ENCODE results near the gene CLDN20. TPM values are rescaled to one million over a fixed set of nuclear protein-coding genes. Genes with fewer than 3 reads are reported as not detected.

Gene CLDN20
- total and polyA plus RNA-seq, 7 experiments from 2014 or later: not detected

GRCh38 chr6:155221086-155221485 is 42.7 kb upstream of the CLDN20 start:
- Histone ChIP-seq H3K27ac (ENCODE audit: low read depth, low read length) (no peak overlapping the region), H3K9me3 (ENCODE audit: control insufficient read depth in 2 of 3, low read length in 3 of 3) (no peaks in the 10 kb centered on the region), H3K4me1 (ENCODE audit: control insufficient read depth in 2 of 2, insufficient read depth in 2 of 2, low read length in 2 of 2) (peaks cover 0 to 5% of the 10 kb centered on the region in 2 donors), H3K4me3 (ENCODE audit: low read length) (no peak overlapping the region), H3K36me3 (ENCODE audit: control insufficient read depth in 2 of 3, insufficient read depth in 3 of 3, low read length in 3 of 3) (no peaks in the 10 kb centered on the region), H3K27me3 (ENCODE audit: control insufficient read depth in 2 of 2, insufficient read depth in 2 of 2, low read length in 2 of 2) (no peaks in the 10 kb centered on the region)
- POLR2A ChIA-PET: interaction anchor here (1.0 kb wide), 1 partner anchor 9 kb away, joined by 3 read pairs; no protein-coding TSS in a partner anchor
- Mint-ChIP-seq H3K4me3 (no peak overlapping the region), H3K27me3 (peaks cover 4 to 16% (median 12%) of the 10 kb centered on the region in 5 donors), H3K9me3 (peaks cover 0 to 3% (median 0%) of the 10 kb centered on the region in 11 donors), H3K36me3 (no peaks in the 10 kb centered on the region), H3K4me1 (peaks cover 0 to 17% (median 7%) of the 10 kb centered on the region in 7 donors), H3K27ac (no peak overlapping the region)
- intact Hi-C loops (cut with micrococcal nuclease): no loop called here
- ATAC-seq: peak; percentile 77
- CTCF ChIA-PET: no interaction called here
- no peak for DNase-seq

- Mint-ChIP-seq H3K36me3 (no peaks in the 10 kb centered on the region), H3K27me3 (peaks cover 0 to 11% (median 7%) of the 10 kb centered on the region in 5 donors), H3K4me3 (no peak overlapping the region), H3K27ac (no peak overlapping the region), H3K9me3 (peaks cover 0 to 3% (median 0%) of the 10 kb centered on the region in 11 donors), H3K4me1 (peaks cover 0 to 17% (median 7%) of the 10 kb centered on the region in 7 donors)
- DNase-seq (no peak), ATAC-seq (no peak)
- Histone ChIP-seq H3K36me3 (ENCODE audit: control insufficient read depth in 2 of 3, insufficient read depth in 3 of 3, low read length in 3 of 3) (no peaks in the 10 kb centered on the region), H3K27me3 (ENCODE audit: control insufficient read depth in 2 of 2, insufficient read depth in 2 of 2, low read length in 2 of 2) (no peaks in the 10 kb centered on the region), H3K4me1 (ENCODE audit: control insufficient read depth in 2 of 2, insufficient read depth in 2 of 2, low read length in 2 of 2) (peaks cover 0 to 5% of the 10 kb centered on the region in 2 donors), H3K9me3 (ENCODE audit: control insufficient read depth in 2 of 3, low read length in 3 of 3) (no peaks in the 10 kb centered on the region), H3K27ac (ENCODE audit: low read depth, low read length) (no peak overlapping the region), H3K4me3 (ENCODE audit: low read length) (no peak overlapping the region)
- POLR2A ChIA-PET: no interaction called here
- intact Hi-C loops (cut with micrococcal nuclease): no loop called here
- CTCF ChIA-PET: no interaction called here
Observed at GRCh38 chr6:155222506-155222905, 41.3 kb upstream of the CLDN20 start.

GRCh38 chr6:155223646-155224451 is 40.0 kb upstream of the CLDN20 start:
- DNase-seq (peak in 1 of 9 donors; percentile 49), ATAC-seq (peak; percentile 78)
- Mint-ChIP-seq H3K9me3 (peaks cover 0 to 3% (median 0%) of the 10 kb centered on the region in 11 donors), H3K27me3 (peaks cover 0 to 10% (median 4%) of the 10 kb centered on the region in 5 donors), H3K4me1 (peaks cover 0 to 17% (median 7%) of the 10 kb centered on the region in 7 donors), H3K36me3 (no peaks in the 10 kb centered on the region), H3K4me3 (peak overlapping the region in 1 of 10 donors; percentile 42), H3K27ac (peak overlapping the region in 2 of 9 donors; percentile 43 to 64)
- Histone ChIP-seq H3K27me3 (ENCODE audit: control insufficient read depth in 2 of 2, insufficient read depth in 2 of 2, low read length in 2 of 2) (no peaks in the 10 kb centered on the region), H3K4me3 (ENCODE audit: low read length) (no peak overlapping the region), H3K27ac (ENCODE audit: low read depth, low read length) (no peak overlapping the region), H3K36me3 (ENCODE audit: control insufficient read depth in 2 of 3, insufficient read depth in 3 of 3, low read length in 3 of 3) (no peaks in the 10 kb centered on the region), H3K4me1 (ENCODE audit: control insufficient read depth in 2 of 2, insufficient read depth in 2 of 2, low read length in 2 of 2) (peaks cover 0 to 5% of the 10 kb centered on the region in 2 donors), H3K9me3 (ENCODE audit: control insufficient read depth in 2 of 3, low read length in 3 of 3) (no peaks in the 10 kb centered on the region)
- intact Hi-C loops (cut with micrococcal nuclease): loop anchor here in 1 of 2 donors (1.0 kb wide), 2 partner anchors 38 to 90 kb away; partner anchors contain the start of gene TFB1M
- CTCF ChIA-PET: no interaction called here
- POLR2A ChIA-PET: interaction anchor here (0.8 kb wide), 1 partner anchor 94 kb away, joined by 5 read pairs; no protein-coding TSS in a partner anchor

- Histone ChIP-seq H3K27me3 (ENCODE audit: control insufficient read depth in 2 of 2, insufficient read depth in 2 of 2, low read length in 2 of 2) (no peaks in the 10 kb centered on the region), H3K4me3 (ENCODE audit: low read length) (no peak overlapping the region), H3K9me3 (ENCODE audit: control insufficient read depth in 2 of 3, low read length in 3 of 3) (no peaks in the 10 kb centered on the region), H3K36me3 (ENCODE audit: control insufficient read depth in 2 of 3, insufficient read depth in 3 of 3, low read length in 3 of 3) (no peaks in the 10 kb centered on the region), H3K4me1 (ENCODE audit: control insufficient read depth in 2 of 2, insufficient read depth in 2 of 2, low read length in 2 of 2) (peaks cover 0 to 5% of the 10 kb centered on the region in 2 donors), H3K27ac (ENCODE audit: low read depth, low read length) (no peak overlapping the region)
- no peak for ATAC-seq
- H3K4me3 Mint-ChIP-seq: peak overlapping the region in 1 of 10 donors; percentile 16
- intact Hi-C loops (cut with micrococcal nuclease): loop anchor here in 1 of 2 donors (1.0 kb wide), 2 partner anchors 38 to 90 kb away; partner anchors contain the start of gene TFB1M
- ChIA-PET CTCF (no interaction called here), POLR2A (no interaction called here)
- H3K4me1 Mint-ChIP-seq: peaks cover 0 to 17% (median 7%) of the 10 kb centered on the region in 7 donors
- peak overlapping the region in 1 of 9 donors; percentile 64 for H3K27ac Mint-ChIP-seq
- H3K36me3 Mint-ChIP-seq: peaks cover 0 to 3% (median 0%) of the 10 kb centered on the region in 5 donors
- peaks cover 0 to 3% (median 0%) of the 10 kb centered on the region in 11 donors for H3K9me3 Mint-ChIP-seq
- peaks cover 0 to 6% (median 2%) of the 10 kb centered on the region in 5 donors for H3K27me3 Mint-ChIP-seq
- DNase-seq: no peak
Observed at GRCh38 chr6:155224618-155225017, 39.2 kb upstream of the CLDN20 start.

GRCh38 chr6:155227046-155227445 is 36.8 kb upstream of the CLDN20 start:
- Mint-ChIP-seq H3K4me1 (peaks cover 0 to 17% (median 6%) of the 10 kb centered on the region in 7 donors), H3K9me3 (peaks cover 0 to 7% (median 3%) of the 10 kb centered on the region in 11 donors), H3K27ac (no peak overlapping the region), H3K4me3 (no peak overlapping the region), H3K36me3 (peaks cover 0 to 5% (median 3%) of the 10 kb centered on the region in 5 donors), H3K27me3 (peaks cover 0 to 8% (median 0%) of the 10 kb centered on the region in 5 donors)
- Histone ChIP-seq H3K9me3 (ENCODE audit: control insufficient read depth in 2 of 3, low read length in 3 of 3) (no peaks in the 10 kb centered on the region), H3K4me3 (ENCODE audit: low read length) (no peak overlapping the region), H3K4me1 (ENCODE audit: control insufficient read depth in 2 of 2, insufficient read depth in 2 of 2, low read length in 2 of 2) (peaks cover 0 to 5% of the 10 kb centered on the region in 2 donors), H3K36me3 (ENCODE audit: control insufficient read depth in 2 of 3, insufficient read depth in 3 of 3, low read length in 3 of 3) (no peaks in the 10 kb centered on the region), H3K27ac (ENCODE audit: low read depth, low read length) (no peak overlapping the region), H3K27me3 (ENCODE audit: control insufficient read depth in 2 of 2, insufficient read depth in 2 of 2, low read length in 2 of 2) (no peaks in the 10 kb centered on the region)
- intact Hi-C loops (cut with micrococcal nuclease): no loop called here
- ChIA-PET CTCF (interaction anchor here (0.6 kb wide), 1 partner anchor 23 kb away, joined by 3 read pairs; no protein-coding TSS in a partner anchor), POLR2A (no interaction called here)
- DNase-seq (no peak), ATAC-seq (no peak)

GRCh38 chr6:155228546-155229166 is 35.2 kb upstream of the CLDN20 start:
- POLR2A ChIA-PET: interaction anchor here (0.6 kb wide), 1 partner anchor 1080 kb away, joined by 3 read pairs; no protein-coding TSS in a partner anchor

More at GRCh38 chr6:155228546-155229166, 35.2 kb upstream of the CLDN20 start:
- CTCF ChIA-PET: no interaction called here
- H3K27ac Mint-ChIP-seq: no peak overlapping the region
- no peaks in the 10 kb centered on the region for H3K9me3 ChIP-seq (ENCODE audit: control insufficient read depth in 2 of 3, low read length in 3 of 3)
- peaks cover 0 to 3% of the 10 kb centered on the region in 2 donors for H3K4me1 ChIP-seq (ENCODE audit: control insufficient read depth in 2 of 2, insufficient read depth in 2 of 2, low read length in 2 of 2)
- H3K4me1 Mint-ChIP-seq: peaks cover 0 to 15% (median 6%) of the 10 kb centered on the region in 7 donors
- H3K27ac ChIP-seq (ENCODE audit: low read depth, low read length): no peak overlapping the region
- H3K4me3 ChIP-seq (ENCODE audit: low read length): no peak overlapping the region
- peaks cover 0 to 8% (median 0%) of the 10 kb centered on the region in 5 donors for H3K27me3 Mint-ChIP-seq
- peaks cover 0 to 7% (median 3%) of the 10 kb centered on the region in 11 donors for H3K9me3 Mint-ChIP-seq
- no peak overlapping the region for H3K4me3 Mint-ChIP-seq
- DNase-seq (no peak), ATAC-seq (no peak)
- no peaks in the 10 kb centered on the region for H3K27me3 ChIP-seq (ENCODE audit: control insufficient read depth in 2 of 2, insufficient read depth in 2 of 2, low read length in 2 of 2)
- peaks cover 0 to 5% (median 3%) of the 10 kb centered on the region in 5 donors for H3K36me3 Mint-ChIP-seq
- intact Hi-C loops (cut with micrococcal nuclease): no loop called here
- H3K36me3 ChIP-seq (ENCODE audit: control insufficient read depth in 2 of 3, insufficient read depth in 3 of 3, low read length in 3 of 3): no peaks in the 10 kb centered on the region
